GM12878 (cell line): ENCODE results near the gene ADM2. TPM values are rescaled to one million over a fixed set of nuclear protein-coding genes. Genes with fewer than 3 reads are reported as not detected.

ENCODE experiments used
- ATAC-seq: fragments of 200-7000 bp; cut with Tn5 transposase; 3 replicates; pipeline ENCODE4 v1.9.1; 2020; ENCODE audit warnings: mild to moderate bottlenecking, moderate library complexity
- BruUV-seq: library from RNA; stranded (reverse); fragments of 400-500 nt; replicated peaks from 2 replicates; lab custom pipeline; 2021; lab: Mats Ljungman, UMichigan
- CTCF ChIA-PET: fragments of 300-600 bp; sonication (Branson Sonifier 250); formaldehyde crosslinking; extraction: SDS; loops from one replicate; lab custom pipeline; 2021; ENCODE audit warnings: inconsistent platforms; lab: Yijun Ruan, JAX
- POLR2A ChIA-PET: fragments of 350-600 bp; formaldehyde crosslinking; extraction: SDS; loops from one replicate; lab custom pipeline; 2021; ENCODE audit warnings: inconsistent platforms; lab: Charles Lee
- RAD21 ChIA-PET: fragments of 300-600 bp; sonication (Branson Sonifier 250); formaldehyde crosslinking; loops from one replicate; lab custom pipeline; 2023; ENCODE audit warnings: antibody characterized with exemption; ENCODE audit not compliant: unreplicated experiment; lab: Charles Lee
- SMC1A ChIA-PET: fragments of 300-600 bp; sonication (Branson Sonifier 250); formaldehyde crosslinking; loops from one replicate; lab custom pipeline; 2023; ENCODE audit not compliant: unreplicated experiment, uncharacterized antibody; lab: Charles Lee
- DNase-seq: peaks from one replicate; pipeline ENCODE4 v3.0.0-alpha.2; 2011; ENCODE audit warnings: low read depth, low spot score
- FAIRE-seq: peaks from 3 replicates; lab custom pipeline; 2011; peaks lifted over from hg19 to GRCh38; lab: Jason Lieb, UNC
- H2AFZ ChIP-seq: 2 replicates; pipeline ENCODE4 v1.6.0; 2011; ENCODE audit warnings: low read depth, low read length, control low read depth; ENCODE audit not compliant: control insufficient read depth
- H3K27ac ChIP-seq: 2 replicates; pipeline ENCODE4 v1.5.1; 2011; ENCODE audit warnings: control low read depth; ENCODE audit not compliant: control insufficient read depth, insufficient read depth
- H3K27me3 ChIP-seq, 2 experiments: replicated peaks in 1 of 2; 2 replicates each; pipeline versions ENCODE4 v1.6.0 to v1.6.1; 2011; ENCODE audit warnings: low read length in 1 of 2; ENCODE audit not compliant: control insufficient read depth in 2 of 2, insufficient read depth in 2 of 2
- H3K36me3 ChIP-seq, 2 experiments: 2 replicates each; pipeline ENCODE4 v1.5.1; 2011; ENCODE audit warnings: low read length in 1 of 2; ENCODE audit not compliant: control insufficient read depth in 2 of 2, insufficient read depth in 2 of 2
- H3K4me1 ChIP-seq: 2 replicates; pipeline ENCODE4 v1.6.1; 2011; ENCODE audit warnings: mild to moderate bottlenecking, low read length, moderate library complexity, mixed read lengths; ENCODE audit not compliant: control insufficient read depth, insufficient read depth
- H3K4me2 ChIP-seq: 2 replicates; pipeline ENCODE4 v1.6.0; 2011; ENCODE audit warnings: control low read depth; ENCODE audit not compliant: control insufficient read depth, insufficient read depth
- H3K4me3 ChIP-seq: fragments of 200-600 bp; sonication (generic); 2 replicates; pipeline ENCODE4 v1.5.1; 2016
- H3K79me2 ChIP-seq: 2 replicates; pipeline ENCODE4 v1.6.0; 2011; ENCODE audit warnings: low read length; ENCODE audit not compliant: control insufficient read depth, insufficient read depth
- H3K9ac ChIP-seq: 2 replicates; pipeline ENCODE4 v1.8.0; 2011; ENCODE audit warnings: low read length, control low read depth, mixed read lengths; ENCODE audit not compliant: control insufficient read depth, insufficient read depth
- H3K9me3 ChIP-seq: replicated peaks from 3 replicates; pipeline ENCODE4 v1.5.1; 2011; ENCODE audit warnings: mild to moderate bottlenecking, low read length; ENCODE audit not compliant: control insufficient read depth, insufficient read depth
- H4K20me1 ChIP-seq: 2 replicates; pipeline ENCODE4 v1.6.0; 2011; ENCODE audit not compliant: control insufficient read depth, insufficient read depth
- POLR2A ChIP-seq: IDR thresholded peaks from 2 replicates; pipeline ENCODE4 v1.6.1; 2011; ENCODE audit warnings: low read depth, mild to moderate bottlenecking, low read length
- SKIL ChIP-seq: fragments of 450-650 bp; IDR thresholded peaks from 2 replicates; pipeline ENCODE4 v1.6.1; 2017; ENCODE audit warnings: mild to moderate bottlenecking, low read depth, inconsistent platforms; ENCODE audit not compliant: poor library complexity, severe bottlenecking
- WGBS: methylation state at CpG from one replicate; pipeline ENCODE4 v1.1.6; 2016; ENCODE audit warnings: low lambda C conversion rate; ENCODE audit not compliant: insufficient replicate concordance, insufficient coverage; ENCODE audit errors: missing lambda C conversion rate; 5-methylcytosine and 5-hydroxymethylcytosine counted together
- in situ Hi-C: fragments of 300-500 bp; cut with MboI; formaldehyde crosslinking; loops from 9 replicates; pipeline ENCODE4 v1.14.3; 2018; ENCODE audit warnings: mixed read lengths
- intact Hi-C: fragments of 100-400 bp; cut with micrococcal nuclease; formaldehyde crosslinking; loops from one replicate; pipeline ENCODE4 v1.14.2; 2022; ENCODE audit not compliant: unreplicated experiment
- polyA plus RNA-seq, 11 experiments: library from polyadenylated mRNA; depleted of rRNA in 4 of 11; unstranded in 6 of 11; stranded (reverse) in 5 of 11; fragments of >200 nt; fragmentation: Nextera tagmentation in 4 of 11; fragmentation: Illumina TruSeq in 1 of 11; extraction: Ambion mirVana in 4 of 11; extraction: Trizol in 1 of 11; gene quantifications; 1 replicate in 1 of 11; 2 replicates in 10 of 11; pipeline versions ENCODE4 v1.2.1 to v1.2.3, GENCODE V29; 2011 to 2016; ENCODE audit warnings: inconsistent platforms in 2 of 11, missing spikeins in 2 of 11, low read depth in 1 of 11
- total RNA-seq, 4 experiments: library from RNA; depleted of rRNA in 3 of 4; stranded (reverse); fragments of >200 nt in 3 of 4; fragmentation: Illumina TruSeq in 1 of 4; extraction: Trizol in 1 of 4; gene quantifications; 2 replicates each; pipeline versions ENCODE4 v1.2.1 to v1.2.3, GENCODE V29; 2013 to 2021

The ADM2 gene
- total and polyA plus RNA-seq, 10 of the 15 experiments (the other 5 are each of a cell fraction or from before 2014, with no cell fraction given), result 0.02 to 0.33 (median 0.12) TPM; not detected in 2

DNA sequence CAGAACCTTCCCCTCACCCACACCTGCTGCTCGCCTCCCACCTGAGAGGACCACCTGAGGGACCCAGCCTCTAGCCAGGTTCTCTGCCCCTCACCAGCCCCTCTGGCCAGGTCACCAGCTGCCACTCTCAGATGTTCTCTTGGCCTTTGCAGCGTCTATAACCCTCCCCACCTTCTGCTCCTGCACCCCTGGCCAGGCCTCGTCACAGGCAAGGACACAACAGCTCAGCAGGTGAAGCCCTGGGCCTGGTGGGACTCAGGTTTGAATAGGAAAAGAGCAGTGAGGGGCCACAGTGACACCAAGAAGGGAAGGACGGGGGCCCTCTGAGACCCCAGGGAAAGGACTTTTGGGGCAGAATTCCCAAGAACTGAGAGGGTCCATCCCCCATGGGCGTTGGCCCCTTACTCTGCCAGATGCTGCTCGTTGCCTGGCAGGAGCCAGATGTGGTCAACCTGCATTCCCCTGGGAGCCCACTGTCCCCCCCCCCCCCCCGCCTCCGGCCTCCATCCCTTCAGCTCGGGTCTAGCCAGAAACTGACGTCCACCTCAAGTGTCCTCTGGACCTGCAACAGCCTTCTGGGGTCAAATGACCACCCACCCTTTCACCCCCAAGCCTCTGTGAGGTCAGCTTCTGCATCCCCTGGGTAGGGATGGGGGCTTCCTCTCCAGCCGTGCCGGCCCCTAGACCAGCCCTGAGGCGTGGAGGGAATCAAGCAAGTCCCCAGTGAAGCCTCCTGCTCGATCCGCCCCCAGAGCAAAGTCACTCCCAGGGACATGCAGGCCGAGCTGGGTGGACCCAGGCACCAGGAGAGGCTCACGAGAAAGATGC is 35.2 kb upstream of the ADM2 start:
- no peak for DNase-seq
- H3K27me3 ChIP-seq, result no peaks in the 10 kb centered on the region
- no peak for ATAC-seq
- no peaks in the 10 kb centered on the region for H3K9me3 ChIP-seq
- RAD21 ChIA-PET, result no interaction called here
- H3K4me3 ChIP-seq, result no peak overlapping the region
- H4K20me1 ChIP-seq, result no peaks in the 10 kb centered on the region
- H2AFZ ChIP-seq, result no peak overlapping the region
- intact Hi-C loops, result no loop called here
- H3K36me3 ChIP-seq, result peaks cover 5 to 23% of the 10 kb centered on the region in 2 experiments; a peak in 3 of 4 replicates
- 63% methylated on average over 13 of the region's 17 CpGs for WGBS
- TF ChIP-seq POLR2A (peak; percentile 49), SKIL (no peak)
- no peaks in the 10 kb centered on the region for H3K79me2 ChIP-seq
- in situ Hi-C loops, result no loop called here
- no peak overlapping the region for H3K4me2 ChIP-seq
- BruUV-seq, result no TSS peak
- H3K27ac ChIP-seq, result no peak overlapping the region
- H3K9ac ChIP-seq, result no peak overlapping the region
- no peak for FAIRE-seq
- CTCF ChIA-PET, result no interaction called here
- SMC1A ChIA-PET, result no interaction called here
- no peaks in the 10 kb centered on the region; the same call in 1 of the 2 replicates for H3K4me1 ChIP-seq
- POLR2A ChIA-PET, result no interaction called here
